GM12865 (cell line): Measurements from ENCODE around the gene DENND10.

ENCODE experiments used
- DNase-seq: peaks from one replicate; pipeline ENCODE4 v3.0.0; 2010; ENCODE audit warnings: low read depth
- H3K4me3 ChIP-seq: 2 replicates; pipeline ENCODE4 v1.5.1; 2011; ENCODE audit warnings: mild to moderate bottlenecking, low read depth, low read length, control low read depth
- TF ChIP-seq, protein P1 (sequence below): IDR thresholded peaks from 2 replicates; pipeline ENCODE4 v1.5.1; 2011; ENCODE audit warnings: low read length, control low read depth, low read depth, inconsistent platforms; ENCODE audit not compliant: insufficient read depth; ENCODE audit errors: missing control alignments

Gene DENND10

GRCh38 chr10:119061926-119062325 lies 42.0 kb upstream of the DENND10 start:
- no peak overlapping the region for H3K4me3 ChIP-seq
- TF ChIP-seq, protein P1, sequence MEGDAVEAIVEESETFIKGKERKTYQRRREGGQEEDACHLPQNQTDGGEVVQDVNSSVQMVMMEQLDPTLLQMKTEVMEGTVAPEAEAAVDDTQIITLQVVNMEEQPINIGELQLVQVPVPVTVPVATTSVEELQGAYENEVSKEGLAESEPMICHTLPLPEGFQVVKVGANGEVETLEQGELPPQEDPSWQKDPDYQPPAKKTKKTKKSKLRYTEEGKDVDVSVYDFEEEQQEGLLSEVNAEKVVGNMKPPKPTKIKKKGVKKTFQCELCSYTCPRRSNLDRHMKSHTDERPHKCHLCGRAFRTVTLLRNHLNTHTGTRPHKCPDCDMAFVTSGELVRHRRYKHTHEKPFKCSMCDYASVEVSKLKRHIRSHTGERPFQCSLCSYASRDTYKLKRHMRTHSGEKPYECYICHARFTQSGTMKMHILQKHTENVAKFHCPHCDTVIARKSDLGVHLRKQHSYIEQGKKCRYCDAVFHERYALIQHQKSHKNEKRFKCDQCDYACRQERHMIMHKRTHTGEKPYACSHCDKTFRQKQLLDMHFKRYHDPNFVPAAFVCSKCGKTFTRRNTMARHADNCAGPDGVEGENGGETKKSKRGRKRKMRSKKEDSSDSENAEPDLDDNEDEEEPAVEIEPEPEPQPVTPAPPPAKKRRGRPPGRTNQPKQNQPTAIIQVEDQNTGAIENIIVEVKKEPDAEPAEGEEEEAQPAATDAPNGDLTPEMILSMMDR = no peak
- DNase-seq = no peak

DNA sequence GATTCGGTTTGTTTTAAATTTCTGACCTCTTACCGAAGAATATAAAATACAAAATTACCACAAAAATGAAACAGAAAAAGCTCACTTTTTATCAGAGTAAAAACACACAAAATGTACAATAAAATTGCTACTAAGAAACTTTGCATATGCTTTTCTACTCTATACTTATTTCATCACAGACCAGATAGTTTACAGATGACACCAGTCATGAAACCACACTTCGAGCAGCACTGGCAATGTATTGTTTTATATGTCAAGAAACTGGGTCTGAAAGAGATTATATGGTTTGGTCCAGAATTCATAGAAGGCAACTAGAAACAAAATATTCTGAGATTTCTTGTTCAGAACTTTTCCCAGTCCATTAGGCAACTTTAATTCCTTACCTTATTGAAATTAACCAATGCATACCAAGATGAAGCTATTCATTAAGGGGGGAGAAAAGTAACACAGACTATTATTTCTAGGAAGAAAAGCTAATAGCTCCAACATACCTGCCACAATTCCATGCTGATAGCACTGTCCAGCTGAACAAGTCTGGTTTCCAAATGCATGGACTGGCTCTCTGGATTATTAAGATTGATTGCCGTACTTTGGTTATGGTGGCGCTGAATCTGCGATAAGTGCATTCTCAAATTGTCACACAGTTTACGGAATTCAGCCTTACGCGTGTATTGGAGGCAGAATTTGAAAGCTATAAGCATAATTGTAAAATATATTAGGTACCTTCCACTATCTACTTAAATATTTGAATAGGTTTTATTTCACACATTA lies 33.3 kb upstream of the DENND10 start:
- DNase-seq = no peak
- TF ChIP-seq, protein P1 = no peak
- no peak overlapping the region for H3K4me3 ChIP-seq

GRCh38 chr10:119073584-119073983 lies 30.3 kb upstream of the DENND10 start:
- TF ChIP-seq, protein P1 = no peak
- H3K4me3 ChIP-seq = no peak overlapping the region
- DNase-seq = no peak

DNA sequence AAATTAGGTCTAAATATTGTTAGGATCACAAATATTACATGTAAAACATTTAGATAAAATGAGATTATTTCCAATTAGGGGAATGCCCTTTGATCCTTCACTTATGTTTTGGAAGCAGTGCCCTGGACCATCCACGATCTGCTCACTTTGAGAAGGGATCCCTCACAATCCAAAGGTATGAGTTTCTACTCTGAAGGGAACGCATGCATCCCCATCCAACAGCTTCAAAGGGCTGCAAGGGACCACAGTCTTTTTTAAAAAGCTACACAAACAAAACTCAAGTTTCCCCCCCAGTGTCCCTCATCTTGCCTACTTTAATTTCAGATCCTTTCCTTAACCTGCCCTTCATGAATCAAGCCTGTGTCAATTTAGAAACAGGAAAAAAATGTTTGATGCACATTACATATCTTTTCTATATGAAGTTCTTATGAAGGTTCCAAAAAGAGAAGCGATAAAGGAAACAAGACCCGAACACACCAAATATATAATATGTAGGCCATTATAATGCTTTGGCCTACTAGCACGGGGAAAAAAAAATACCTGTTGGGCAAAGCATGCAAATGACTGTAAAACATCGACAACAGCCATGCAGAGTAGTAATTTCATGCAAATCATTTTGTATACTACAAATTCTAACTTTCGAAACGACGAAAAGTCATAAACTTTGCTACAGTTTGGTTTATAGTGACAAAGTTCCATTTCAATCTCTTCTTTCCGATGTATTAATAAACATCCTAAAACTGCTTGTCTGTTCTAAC lies 25.3 kb upstream of the DENND10 start:
- peak overlapping the region; percentile 77 for H3K4me3 ChIP-seq
- TF ChIP-seq, protein P1 = no peak
- DNase-seq = peak; percentile 21

- peak overlapping the region; percentile 77 for H3K4me3 ChIP-seq
- peak; percentile 84 for DNase-seq
- TF ChIP-seq, protein P1 = no peak
Observed at GRCh38 chr10:119079599-119080520, 24.1 kb upstream of the DENND10 start.

DNA sequence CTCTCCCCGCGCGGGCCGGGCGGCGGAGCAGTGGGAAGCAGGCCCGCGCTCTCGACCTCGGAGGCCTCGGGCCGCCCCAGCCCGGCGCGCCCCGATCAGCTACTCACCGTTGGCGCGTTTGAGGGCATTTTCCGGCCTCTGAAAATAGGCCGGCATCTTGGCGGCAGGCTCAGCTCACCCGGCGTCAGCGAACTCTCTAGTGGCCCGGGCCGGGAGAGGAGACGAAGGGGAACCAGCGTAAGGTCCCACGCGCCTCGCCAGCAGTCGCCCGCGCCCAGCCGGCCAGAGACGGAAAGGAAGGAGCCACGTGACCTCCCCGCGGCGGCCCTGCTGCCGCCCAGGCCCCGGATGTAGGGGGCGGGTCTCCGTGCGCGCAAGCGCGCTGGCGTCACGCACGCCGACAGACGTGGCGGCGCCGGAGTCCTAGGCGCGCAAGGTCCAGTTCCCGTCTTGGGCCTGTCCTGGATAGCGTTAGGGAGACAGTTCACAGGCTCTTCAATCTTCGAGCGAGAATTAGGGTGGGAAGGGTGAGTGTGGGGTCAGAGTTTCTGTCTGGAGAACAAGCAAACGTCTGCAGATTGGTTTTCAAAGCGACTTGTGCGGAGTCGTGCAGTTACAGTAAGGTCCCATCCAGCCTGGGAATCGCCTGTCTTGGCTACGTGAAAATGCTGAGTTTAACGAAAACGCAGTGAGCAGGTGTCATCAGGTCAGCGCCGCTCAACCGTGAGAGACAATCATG lies 23.2 kb upstream of the DENND10 start, which contains the start of gene EIF3A:
Gene EIF3A (minus strand): TSS at position 297 of the 739 bp plus-strand sequence. CDS start 141 bp downstream, at position 156.
- DNase-seq = peak; percentile 96
- peak within 1 kb of the TSS; percentile 77 for H3K4me3 ChIP-seq
- TF ChIP-seq, protein P1 = no peak
